Measurements from ENCODE around the gene WBP2. TPM values are rescaled to one million over a fixed set of nuclear protein-coding genes. Genes with fewer than 3 reads are reported as not detected.

Gene WBP2
- total RNA-seq: 10 to 100 TPM; 84.7 to 87.8 TPM

DNA sequence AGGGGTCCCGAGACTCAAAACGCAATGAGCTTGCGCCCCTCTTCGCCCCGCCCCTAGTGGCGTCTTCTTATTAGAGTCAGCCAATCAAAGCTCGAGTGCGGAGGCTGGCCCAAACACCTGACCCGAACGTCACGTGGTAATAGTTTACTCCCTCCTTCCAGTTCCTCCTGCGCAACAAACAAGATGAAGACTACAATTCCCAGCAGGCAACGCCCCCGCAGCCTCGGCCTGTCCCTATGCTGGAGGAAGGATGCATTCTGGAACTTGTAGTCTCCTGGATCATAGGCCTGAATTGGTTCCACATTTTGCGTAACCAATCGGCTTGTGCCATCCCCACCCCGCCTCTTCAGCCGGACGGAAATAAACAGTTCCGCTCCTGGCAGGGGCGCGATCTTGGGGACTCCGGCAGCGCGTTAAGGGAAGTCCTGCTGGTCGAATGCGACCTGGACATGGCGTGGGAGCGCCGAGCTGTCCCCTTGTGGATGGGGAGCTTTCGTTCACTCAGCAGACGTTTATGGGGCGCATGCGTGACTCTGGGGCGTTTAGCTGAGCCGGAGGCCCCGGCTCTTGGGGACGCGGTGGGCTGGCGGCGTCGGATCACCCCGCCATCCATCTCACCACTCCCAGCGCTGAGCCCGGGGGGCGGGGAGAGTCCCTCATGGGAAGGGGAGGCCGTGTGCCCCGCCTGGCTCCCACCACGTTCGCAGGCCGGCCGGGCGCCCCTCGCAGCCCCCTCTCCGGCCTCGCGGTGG, at the start of gene WBP2:
WBP2 (minus strand) TSS at position 26 of the 752 bp plus-strand sequence. CDS start 38 bp downstream, outside the sequence.

GRCh38 chr17:75896415-75897159, 41.5 kb upstream of the WBP2 start, which contains the start of gene TRIM65:
TRIM65 (minus strand) TSS chr17:75896951; CDS start chr17:75896937, 14 bp downstream.

DNA sequence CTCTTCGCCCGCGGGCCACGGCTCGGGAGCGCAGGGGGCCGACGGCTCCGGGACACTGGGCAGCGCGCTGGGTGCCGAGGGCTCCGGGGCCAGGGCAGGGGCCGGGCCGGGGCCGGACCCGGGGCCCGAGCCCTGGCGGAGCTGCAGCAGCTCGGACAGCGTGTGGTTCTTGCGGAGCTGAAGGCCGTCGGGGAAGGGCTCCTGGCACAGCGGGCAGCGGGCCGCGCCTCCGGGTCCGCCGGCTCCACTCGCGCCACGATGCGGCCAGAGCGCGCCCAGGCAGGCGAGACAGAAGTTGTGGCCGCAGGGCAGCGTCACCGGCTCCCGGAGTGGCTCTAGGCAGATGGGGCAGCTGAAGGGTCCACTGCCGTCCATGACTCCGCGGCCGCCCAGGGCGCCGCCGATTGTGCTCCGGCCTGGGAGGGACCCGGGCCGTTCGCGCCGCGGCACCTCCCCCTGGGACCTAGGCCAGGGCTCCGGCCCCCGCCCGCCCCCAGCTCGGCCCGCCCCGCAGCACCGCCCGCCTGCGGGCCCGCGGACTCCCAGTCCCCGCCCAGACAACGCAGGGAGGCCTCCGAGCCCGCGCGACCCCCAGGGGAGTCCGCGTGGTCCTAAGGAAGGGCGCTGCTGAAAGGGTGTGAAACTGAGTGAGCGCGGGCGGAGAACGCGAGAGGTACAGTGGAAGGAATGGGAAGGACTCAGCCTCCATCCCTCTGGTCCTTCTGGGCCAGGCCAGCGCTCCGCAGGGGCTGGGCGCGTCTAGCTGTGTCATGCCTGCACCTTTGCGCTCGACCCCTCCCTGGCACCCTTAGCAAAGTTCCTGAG, 23.3 kb upstream of the WBP2 start, which contains the start of gene TRIM47:
TRIM47 (minus strand) TSS at position 408 of the 825 bp plus-strand sequence; CDS start at position 375, 33 bp downstream.

GRCh38 chr17:75843577-75844529, 11.3 kb downstream of the WBP2 start, which contains the start of gene UNC13D:
UNC13D (minus strand) TSS chr17:75844404; CDS start chr17:75844337, 67 bp downstream.

Other genes with a start within 250 kb of the WBP2 start
- under 1 TPM in 1 of 2 experiments, not detected in 1; 0.15 TPM for gene SMIM5, start 221.9 kb downstream of the WBP2 start, total RNA-seq
- gene RECQL5, start 188.2 kb downstream of the WBP2 start, total RNA-seq: 10 to 100 TPM; 37.6 to 43.7 TPM
- gene SAP30BP, start 188.0 kb downstream of the WBP2 start, total RNA-seq: 10 to 100 TPM; 70.5 to 79.5 TPM
- gene ITGB4, start 133.9 kb downstream of the WBP2 start, total RNA-seq: 1 to 10 TPM; 1.5 to 1.6 TPM
- gene GALK1, start 90.1 kb downstream of the WBP2 start, total RNA-seq: 10 to 100 TPM; 32.4 to 36.0 TPM
- gene UNK, start 70.5 kb downstream of the WBP2 start, total RNA-seq: 10 to 100 TPM; 24.7 to 29.8 TPM
- 100 to 1,000 TPM; 170 to 185 TPM for gene UNC13D, start 10.9 kb downstream of the WBP2 start, total RNA-seq
- gene TRIM47, start 23.2 kb upstream of the WBP2 start, total RNA-seq: 10 to 100 TPM; 26.7 to 33.0 TPM
- 10 to 100 TPM; 29.1 to 30.9 TPM for gene TRIM65, start 41.6 kb upstream of the WBP2 start, total RNA-seq
- gene MRPL38, start 49.5 kb upstream of the WBP2 start, total RNA-seq: 10 to 100 TPM; 86.9 to 87.8 TPM
- gene FBF1, start 85.7 kb upstream of the WBP2 start, total RNA-seq: 10 to 100 TPM; 15.9 to 20.2 TPM
- gene ACOX1, start 123.8 kb upstream of the WBP2 start, total RNA-seq: 10 to 100 TPM; 23.8 to 26.4 TPM
- gene TEN1, start 123.9 kb upstream of the WBP2 start, total RNA-seq: 10 to 100 TPM; 18.1 to 20.2 TPM
- 1 to 10 TPM; 5.5 to 6.9 TPM for gene CDK3, start 145.5 kb upstream of the WBP2 start, total RNA-seq
- under 1 TPM; 0.14 to 0.18 TPM for gene EVPL, start 172.0 kb upstream of the WBP2 start, total RNA-seq
- gene SRP68, start 217.2 kb upstream of the WBP2 start, total RNA-seq: 10 to 100 TPM; 80.3 to 83.5 TPM
- under 1 TPM in 1 of 2 experiments, not detected in 1; 0.15 TPM for gene GALR2, start 219.4 kb upstream of the WBP2 start, total RNA-seq
- gene ZACN, start 223.8 kb upstream of the WBP2 start, total RNA-seq: under 1 TPM; 0.14 to 0.15 TPM
- 100 to 1,000 TPM; 131 TPM for gene EXOC7, start 248.5 kb upstream of the WBP2 start, total RNA-seq